LNCAP (cell line): ENCODE results near the gene SLC2A10.

Source experiments
- CTCF ChIP-seq: fragments of 450-650 bp; IDR thresholded peaks from 2 replicates; pipeline ENCODE4 v1.5.1; 2017; ENCODE audit warnings: mild to moderate bottlenecking

Gene SLC2A10

GRCh38 chr20:46701556-46701955, 7.9 kb upstream of the SLC2A10 start:
- no peak for TF ChIP-seq CTCF

GRCh38 chr20:46701986-46702385, 7.5 kb upstream of the SLC2A10 start:
- no peak for TF ChIP-seq CTCF

- no peak for TF ChIP-seq CTCF
Observed at GRCh38 chr20:46702447-46703203, 6.8 kb upstream of the SLC2A10 start.

- no peak for TF ChIP-seq CTCF
Observed at GRCh38 chr20:46703435-46703834, 6.0 kb upstream of the SLC2A10 start.

GRCh38 chr20:46704714-46705377, 4.6 kb upstream of the SLC2A10 start:
- TF ChIP-seq CTCF = no peak

- no peak for TF ChIP-seq CTCF
Observed at GRCh38 chr20:46705378-46705729, 4.1 kb upstream of the SLC2A10 start.

GRCh38 chr20:46706242-46706641, 3.2 kb upstream of the SLC2A10 start:
- TF ChIP-seq CTCF = no peak
